GM12872 (cell line): ENCODE measurements around the gene MRGPRX2.

Source experiments
- TF ChIP-seq, protein P1 (sequence below): IDR thresholded peaks from 3 replicates; pipeline ENCODE4 v1.5.1; 2011; ENCODE audit warnings: low read depth, mild to moderate bottlenecking, low read length, moderate library complexity; ENCODE audit not compliant: insufficient read depth

The MRGPRX2 gene

DNA sequence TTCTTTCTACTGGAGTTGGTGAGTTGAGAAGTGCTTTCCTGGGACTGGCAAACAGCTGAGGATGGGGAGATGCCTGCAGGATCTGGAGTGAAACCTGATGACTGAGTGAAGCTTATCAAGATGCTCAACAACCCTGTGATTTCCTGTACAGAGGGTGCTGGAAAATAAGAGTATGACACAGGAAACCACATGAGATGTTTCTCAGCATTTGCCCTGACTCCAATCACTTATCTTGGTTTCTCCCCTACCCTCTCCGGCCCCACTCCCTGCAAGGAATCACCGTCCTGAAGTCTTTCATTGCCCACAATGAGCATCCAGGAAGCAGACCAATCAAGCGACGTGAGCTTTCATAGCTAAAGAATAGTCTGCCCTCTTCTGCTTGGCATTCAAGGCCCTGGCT is at the start of gene MRGPRX2:
Gene MRGPRX2 (minus strand): TSS at position 89 of the 400 bp plus-strand sequence. CDS start 4,315 bp downstream, outside the sequence.
- TF ChIP-seq, protein P1, sequence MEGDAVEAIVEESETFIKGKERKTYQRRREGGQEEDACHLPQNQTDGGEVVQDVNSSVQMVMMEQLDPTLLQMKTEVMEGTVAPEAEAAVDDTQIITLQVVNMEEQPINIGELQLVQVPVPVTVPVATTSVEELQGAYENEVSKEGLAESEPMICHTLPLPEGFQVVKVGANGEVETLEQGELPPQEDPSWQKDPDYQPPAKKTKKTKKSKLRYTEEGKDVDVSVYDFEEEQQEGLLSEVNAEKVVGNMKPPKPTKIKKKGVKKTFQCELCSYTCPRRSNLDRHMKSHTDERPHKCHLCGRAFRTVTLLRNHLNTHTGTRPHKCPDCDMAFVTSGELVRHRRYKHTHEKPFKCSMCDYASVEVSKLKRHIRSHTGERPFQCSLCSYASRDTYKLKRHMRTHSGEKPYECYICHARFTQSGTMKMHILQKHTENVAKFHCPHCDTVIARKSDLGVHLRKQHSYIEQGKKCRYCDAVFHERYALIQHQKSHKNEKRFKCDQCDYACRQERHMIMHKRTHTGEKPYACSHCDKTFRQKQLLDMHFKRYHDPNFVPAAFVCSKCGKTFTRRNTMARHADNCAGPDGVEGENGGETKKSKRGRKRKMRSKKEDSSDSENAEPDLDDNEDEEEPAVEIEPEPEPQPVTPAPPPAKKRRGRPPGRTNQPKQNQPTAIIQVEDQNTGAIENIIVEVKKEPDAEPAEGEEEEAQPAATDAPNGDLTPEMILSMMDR, result no peak

DNA sequence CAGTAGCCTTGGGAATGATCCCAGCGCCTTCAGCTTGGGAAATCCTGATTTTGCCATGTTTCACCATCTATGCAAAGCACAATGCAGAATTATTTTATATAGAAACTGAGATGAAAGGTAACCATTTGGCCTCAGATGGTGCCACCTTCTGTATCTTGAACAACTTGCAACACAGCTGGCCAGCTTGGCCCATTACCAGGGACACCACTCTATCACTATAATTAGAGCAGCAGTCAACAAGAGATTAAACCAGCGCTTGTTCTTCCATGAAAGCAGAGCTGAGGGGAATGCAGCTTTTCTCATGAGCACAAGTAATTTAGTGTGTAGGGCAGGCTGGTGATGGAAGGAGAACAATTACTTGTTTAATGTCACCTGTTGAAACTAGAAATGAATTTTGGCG is 49.8 kb upstream of the MRGPRX2 start:
- TF ChIP-seq, protein P1, result no peak

DNA sequence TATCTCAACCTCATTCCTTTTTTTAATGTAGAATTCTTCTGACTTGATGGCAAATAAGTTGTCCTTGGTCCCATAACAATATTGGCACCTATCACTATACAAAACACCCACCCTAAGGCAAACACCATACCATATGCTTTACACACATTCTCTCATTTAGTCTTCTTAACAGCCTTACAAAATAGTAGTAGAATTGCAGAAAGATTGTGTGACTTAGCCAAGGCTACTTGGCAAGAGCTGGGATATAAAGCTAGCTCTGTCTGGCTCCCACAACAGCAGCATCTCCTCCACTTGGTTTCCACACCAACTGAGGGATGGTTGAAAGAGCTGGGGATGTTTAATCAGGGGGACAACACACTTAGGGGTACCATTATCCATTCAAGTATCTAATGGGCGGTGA is 46.6 kb upstream of the MRGPRX2 start:
- TF ChIP-seq, protein P1, result no peak

DNA sequence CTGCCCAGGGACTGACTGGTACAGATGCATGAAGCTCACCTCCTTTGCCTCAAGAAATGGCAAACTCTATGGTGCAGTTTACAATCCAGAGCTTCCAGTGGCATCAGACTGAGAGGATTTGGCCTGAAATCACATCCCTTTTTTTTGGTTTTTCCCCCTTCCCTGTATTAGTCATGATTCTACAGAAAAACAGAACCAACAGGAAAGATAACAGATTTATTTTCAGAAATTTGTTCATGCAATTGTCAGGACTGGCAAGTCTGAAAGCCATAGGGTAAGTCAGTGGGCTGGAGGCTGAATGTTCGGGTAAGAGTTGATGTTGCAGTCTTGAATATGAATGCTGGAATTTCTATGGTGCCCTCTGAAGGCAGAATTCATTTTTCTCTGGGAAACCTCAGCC is 44.5 kb upstream of the MRGPRX2 start:
- TF ChIP-seq, protein P1, result no peak

DNA sequence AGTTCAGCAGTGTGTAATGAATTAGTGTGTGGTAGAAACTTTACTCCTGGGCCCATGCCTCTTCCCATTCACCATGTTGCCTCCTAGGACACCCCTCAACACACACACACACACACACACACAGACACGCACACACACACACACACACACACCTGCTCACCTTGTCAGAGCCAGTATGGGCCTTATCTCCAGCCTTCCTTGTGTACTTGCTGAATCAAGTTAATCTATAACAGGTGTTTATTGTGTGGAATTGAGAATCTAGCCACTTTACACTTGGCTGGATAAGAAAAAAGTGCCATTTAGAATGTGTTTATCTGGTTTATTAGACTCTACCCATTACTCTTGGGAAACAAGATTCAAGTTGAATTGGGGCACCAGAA is 42.0 kb upstream of the MRGPRX2 start:
- TF ChIP-seq, protein P1, result no peak

DNA sequence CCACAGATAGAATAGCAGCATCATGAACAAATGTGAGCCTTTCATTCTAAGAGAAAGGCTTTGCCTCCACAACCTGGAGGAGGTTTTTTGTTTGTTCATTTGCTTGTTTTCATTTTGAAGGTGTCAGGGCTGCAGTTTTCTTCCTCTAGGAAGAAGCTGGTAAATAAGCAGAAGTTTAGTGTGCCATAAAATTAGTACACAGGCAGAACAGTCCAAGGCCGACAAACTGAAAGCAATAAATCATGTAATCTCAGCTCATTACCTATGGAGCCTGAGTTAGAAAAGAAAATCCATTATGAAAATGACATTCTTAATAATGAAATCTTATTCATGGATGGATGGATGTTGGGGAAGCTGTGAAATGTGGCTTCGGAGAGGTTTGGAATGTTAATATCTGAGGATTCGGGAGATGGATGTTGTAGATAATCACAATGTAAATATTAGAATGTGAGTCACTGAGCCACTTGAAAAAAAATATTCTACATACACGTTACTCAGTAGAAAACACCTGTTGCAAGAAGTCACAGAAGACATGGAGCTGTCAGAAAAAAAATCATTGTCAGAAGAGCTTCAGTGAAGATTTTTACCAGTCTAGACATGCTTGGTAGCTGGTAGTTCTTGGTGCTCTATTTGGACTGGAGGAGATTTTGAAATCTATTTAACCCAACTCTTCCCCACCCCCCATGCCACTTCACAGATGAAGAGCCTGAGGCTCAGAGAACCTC is 41.4 kb upstream of the MRGPRX2 start:
- TF ChIP-seq, protein P1, result no peak

DNA sequence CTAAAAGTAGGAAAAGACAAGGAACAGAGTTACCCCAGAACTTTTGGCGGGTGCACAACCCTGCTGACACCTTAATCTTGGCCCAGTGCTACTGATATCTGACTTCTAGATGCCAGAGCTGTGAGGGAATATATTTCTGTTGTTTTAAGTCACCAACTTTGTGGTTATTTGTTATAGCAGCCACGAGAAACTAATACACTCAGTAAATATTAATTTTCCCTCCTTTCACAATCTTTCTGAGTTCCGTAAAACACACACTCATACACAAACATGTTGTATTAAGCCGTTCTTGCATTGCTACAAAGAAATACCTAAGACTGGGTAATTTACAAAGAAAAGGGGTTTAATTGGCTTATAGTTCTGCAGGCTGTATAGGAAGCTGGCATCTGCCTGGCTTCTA is 40.4 kb upstream of the MRGPRX2 start:
- TF ChIP-seq, protein P1, result no peak
